NCI-H774 (cell line): ENCODE data around the gene PEX3.
"Not testable (repeated sequence)": the region's sequence is repeated elsewhere in the genome, so short reads cannot be mapped to it uniquely, and the experiment has no call there.

Experiments
- DNase-seq: peaks from one replicate; lab custom pipeline; 2025; lab: John Stamatoyannopoulos, UW

PEX3 gene

DNA sequence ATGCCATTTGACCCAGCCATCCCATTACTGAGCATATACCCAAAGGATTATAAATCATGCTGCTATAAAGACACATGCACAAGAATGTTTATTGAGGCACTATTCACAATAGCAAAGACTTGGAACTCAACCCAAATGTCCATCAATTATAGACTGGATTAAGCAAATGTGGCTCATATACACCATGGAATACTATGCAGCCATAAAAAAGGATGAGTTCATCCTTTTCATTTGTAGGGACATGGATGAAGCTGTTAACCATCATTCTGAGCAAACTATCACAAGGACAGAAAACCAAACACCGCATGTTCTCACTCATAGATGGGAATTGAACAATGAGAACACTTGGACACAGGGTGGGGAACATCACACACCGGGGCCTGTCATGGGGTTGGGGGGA, 2.7 kb upstream of the PEX3 start:
- DNase-seq: not testable (repeated sequence)

DNA sequence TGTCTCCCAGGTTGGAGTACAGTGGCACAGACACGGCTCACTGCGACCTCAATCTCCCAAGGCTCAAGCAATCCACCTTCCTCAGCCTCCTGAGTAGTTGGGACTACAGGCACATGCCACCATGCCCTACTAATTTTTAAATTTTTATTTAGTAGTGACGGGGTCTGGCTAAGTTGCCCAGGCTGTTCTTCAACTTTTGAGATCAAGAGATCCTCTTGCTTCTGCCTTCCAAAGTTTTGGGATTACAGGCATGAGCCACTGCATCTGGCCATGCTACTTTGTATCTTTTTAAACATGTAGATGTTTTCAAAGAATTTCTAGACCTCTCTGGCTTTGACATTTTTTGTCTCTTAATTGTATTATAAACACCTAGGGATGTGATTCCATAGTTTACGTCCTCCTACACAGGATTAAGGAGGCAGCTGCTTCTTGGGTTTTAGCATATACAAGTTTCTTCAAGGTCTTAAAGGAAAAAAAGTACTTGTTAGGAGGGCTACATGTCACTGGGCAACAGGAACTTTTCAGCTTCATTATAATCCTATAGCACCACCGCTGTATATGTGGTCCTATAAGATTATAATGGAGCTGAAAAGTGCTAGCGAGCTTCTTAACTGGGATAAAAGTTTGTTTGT, 1.4 kb upstream of the PEX3 start:
- DNase-seq: no peak

DNA sequence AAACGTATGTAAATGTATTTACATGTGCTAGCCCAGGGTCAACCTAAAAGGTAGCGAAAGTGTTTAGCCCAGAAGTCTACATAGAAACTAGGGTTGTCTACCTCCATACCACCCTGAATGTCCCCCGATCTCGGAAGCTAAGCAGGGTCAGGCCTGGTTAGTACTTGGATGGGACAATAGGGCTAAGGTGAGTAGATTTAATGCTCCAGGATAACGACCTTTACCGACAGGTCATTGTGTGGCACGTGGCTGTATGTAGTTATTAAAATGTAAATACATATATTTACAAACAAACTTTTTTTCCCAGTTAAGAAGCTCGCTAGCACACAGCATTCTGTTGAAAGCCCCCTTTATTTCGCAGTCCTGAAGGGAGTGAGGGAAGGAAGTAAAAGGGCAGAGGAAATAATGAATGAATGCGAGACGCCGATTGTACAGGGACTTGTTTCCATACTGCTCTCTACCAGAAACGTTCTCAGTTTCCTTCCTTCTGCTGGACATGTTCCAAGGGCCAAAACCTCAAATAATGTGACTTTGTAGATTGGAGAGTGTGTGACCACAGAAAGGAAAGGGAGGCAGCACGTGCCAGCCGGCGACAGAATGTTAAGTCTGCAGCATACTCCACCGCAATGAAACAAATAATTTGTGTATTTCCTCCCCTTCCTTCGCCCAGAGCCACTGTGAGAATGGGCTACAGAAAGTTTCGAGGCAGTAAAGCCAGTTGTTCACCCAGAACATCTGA, 722 bp upstream of the PEX3 start:
- peak; percentile 5 for DNase-seq

DNA sequence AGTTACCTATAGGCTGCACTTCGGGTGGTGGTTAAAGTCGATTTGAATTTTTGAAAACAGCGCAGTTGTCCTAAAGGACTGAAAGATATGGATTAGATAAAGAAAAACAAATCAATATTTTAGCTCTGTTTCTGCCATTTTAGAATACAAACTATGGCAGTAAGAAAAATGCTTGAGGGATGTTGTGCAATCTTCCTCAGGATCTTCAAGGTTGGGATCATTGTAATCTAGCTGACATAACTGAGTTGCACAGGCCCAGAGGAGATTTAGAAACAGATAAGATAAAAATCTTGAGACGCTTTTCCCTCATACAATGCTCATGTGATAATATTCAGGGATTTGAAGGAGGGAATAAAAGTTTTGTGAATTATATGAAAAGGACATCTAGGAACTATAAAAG, 926 bp downstream of the PEX3 start:
- DNase-seq: no peak

DNA sequence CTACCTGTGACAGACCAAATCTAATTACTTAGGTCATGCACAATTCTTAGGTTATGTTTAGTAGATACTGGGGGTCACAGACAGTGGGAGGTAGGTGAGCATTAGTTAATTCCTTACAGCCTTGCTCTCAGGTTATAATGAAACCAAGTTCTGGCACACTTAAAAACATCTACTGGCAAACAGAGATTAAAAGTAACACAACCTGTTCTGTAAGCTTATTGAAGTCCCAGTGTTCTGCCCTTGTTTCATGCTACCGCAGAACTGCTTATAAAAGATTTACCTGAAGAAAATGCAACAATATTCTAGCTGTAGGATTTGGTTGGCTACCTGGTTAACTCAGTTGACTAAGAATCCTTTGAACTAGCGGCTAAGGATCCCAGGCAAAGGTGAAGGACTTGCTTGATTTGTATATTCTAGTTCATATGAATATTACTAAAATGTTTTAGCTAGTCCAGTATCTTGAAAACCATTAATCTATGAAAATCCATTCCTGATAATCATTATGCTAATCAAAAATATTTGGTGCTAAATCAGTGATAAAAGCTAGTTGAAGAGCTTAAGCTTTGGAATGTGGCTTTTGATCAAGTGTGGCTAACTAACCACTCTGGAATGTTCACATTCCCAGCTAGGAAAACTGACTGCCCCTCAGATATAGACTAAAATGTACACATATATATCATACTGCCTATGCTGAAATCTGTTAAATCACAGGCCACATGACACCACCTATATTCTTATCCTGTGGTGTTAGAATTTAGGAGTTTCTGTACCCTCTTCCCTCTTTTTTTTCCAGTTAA, 7.2 kb downstream of the PEX3 start:
- DNase-seq: no peak

DNA sequence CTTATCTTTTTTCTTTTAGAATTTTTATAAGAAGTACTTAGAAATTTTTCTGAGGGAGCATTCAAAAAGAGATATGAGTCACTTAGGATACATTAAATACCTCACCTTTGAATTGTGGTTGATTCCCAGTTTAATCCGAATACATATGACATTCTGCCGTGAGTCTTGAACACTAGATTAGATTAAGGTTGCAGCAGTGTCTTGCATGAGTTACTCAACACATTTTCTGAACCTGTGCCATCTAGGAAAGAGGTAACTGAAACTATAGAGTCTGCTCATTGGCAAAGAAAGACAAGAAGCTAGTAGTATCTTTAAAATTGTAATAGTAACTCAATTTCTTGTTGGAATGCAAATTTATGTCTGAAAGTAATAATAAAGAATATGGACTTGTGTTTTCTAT, 14.9 kb downstream of the PEX3 start:
- DNase-seq: no peak

DNA sequence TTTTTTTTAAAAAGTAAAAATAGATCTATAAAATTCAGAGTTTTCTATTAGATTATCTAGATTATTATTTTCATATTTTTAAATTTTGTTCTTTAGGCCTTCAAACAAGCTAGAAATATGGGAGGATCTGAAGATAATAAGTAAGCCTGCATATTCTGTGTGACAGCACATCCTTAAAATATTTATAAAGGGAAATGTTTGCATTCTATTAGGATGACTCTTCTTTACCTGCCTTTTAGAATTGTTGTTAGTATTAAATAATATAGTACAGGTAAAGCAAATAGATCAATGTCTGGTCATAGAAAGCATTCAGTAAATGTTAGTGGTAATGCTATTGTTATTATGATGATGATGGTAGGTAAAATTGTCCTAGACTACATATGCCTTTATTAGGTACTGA, 17.4 kb downstream of the PEX3 start:
- DNase-seq: no peak

DNA sequence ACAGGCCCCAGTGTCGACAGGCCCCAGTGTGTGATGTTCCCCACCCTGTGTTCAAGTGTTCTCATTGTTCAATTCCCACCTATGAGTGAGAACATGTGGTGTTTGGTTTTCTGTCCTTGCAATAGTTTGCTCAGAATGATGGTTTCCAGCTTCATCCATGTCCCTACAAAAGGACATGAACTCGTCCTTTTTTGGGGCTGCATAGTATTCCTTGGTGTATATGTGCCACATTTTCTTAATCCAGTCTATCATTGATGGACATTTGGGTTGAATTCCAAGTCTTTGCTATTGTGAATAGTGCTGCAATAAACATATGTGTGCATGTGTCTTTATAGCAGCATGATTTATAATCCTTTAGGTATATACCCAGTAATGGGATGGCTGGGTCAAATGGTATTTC, 18.2 kb downstream of the PEX3 start:
- not testable (repeated sequence) for DNase-seq

DNA sequence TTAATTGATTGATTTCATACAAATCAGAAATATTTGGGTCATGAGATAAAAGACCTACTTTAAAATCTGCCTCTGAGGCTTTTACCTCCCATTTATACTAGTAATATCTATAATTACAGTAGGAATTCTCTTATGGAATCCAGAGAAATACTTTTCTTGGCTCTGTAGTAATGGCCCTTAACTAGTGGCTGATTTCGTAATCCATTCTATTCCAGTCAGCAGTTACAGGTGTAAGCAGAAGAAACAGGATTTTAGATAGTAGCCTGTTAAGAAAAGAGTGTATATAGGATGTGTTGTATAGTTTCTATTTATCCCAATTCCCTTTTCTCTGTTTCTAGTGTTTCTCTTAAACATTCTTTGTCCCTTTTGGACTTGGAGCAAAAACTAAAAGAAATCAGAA, 21.2 kb downstream of the PEX3 start:
- DNase-seq: no peak

DNA sequence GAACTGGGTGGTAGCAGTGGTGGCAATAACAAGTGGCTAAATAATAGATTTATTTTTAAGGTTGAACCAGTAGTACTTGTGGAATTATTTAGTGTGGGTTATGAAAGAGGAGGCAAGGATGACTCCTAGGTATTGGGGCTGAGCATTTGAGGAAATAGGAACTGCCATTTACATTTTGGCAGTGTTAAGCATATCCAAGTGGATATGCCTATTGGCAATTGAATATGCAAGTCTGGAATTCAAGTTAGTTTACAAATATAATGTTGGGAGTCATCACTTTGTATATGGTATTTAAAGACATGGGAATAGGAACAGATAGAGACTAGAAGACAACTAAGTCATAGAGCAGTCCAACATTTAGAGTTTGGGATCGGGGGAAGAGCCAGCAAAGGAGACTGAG, 25.9 kb downstream of the PEX3 start:
- DNase-seq: no peak

DNA sequence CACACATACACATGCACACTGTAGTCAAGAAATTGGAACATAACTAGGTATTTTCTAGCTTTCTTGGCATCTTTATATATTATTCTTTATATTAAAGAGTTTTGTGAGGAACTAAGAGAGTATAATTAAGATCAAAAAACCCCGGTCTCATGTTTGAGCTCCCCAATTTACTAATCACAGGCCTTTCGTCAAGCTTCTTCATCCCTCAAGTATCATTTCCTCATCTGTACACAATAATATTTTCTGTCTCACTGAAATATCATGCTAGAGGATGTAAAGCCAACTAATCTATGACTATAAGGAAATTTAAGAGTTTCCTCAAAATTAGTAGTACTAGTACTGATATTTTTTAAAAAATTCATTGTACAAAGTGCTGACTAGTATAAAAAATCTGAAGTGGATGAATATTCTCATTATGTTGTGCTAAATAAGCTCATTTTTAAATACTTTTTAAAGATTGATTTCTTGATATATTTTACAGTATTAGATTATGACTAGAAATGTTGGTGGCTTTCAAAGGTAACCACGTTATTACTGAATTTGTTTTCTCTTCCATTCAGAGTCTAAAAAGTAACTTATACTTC, 28.0 kb downstream of the PEX3 start:
- DNase-seq: no peak

DNA sequence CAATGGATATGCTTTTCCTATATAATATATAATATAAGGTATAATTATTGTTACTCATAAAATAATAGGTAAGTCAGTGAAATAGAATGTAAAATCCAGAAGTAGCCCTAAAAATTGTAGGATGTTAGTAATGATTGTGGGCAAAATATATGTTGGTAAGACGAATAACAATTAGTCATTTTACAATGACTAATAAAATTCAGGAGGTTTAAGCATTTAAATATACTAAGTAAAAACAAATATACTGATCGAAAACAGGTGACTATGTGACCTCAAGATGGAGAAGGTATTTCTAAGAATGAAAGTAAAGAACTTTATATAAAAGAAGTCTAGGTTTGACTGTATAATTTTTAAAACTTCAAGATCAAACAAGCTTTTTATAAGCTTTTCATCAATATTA, 32.0 kb downstream of the PEX3 start:
- DNase-seq: no peak

DNA sequence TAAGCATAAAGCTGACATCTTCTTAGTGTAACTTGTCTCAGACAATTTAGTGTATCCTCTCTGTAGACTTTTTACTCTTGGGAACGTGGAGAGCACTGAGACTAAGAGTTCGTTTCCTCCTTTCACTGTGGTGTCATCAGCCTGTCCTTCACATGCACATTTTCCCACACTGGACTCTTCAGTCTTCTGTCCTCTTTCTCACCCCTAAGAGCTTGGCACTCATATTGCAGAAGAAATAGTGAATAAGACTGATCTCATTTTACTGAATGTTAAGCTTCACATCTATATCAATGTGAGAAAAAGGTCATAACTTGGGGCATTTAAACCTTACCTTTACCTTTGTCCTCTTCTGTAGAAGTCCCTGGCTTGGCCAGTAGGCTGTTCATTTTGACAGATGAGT, 35.4 kb downstream of the PEX3 start:
- DNase-seq: no peak

DNA sequence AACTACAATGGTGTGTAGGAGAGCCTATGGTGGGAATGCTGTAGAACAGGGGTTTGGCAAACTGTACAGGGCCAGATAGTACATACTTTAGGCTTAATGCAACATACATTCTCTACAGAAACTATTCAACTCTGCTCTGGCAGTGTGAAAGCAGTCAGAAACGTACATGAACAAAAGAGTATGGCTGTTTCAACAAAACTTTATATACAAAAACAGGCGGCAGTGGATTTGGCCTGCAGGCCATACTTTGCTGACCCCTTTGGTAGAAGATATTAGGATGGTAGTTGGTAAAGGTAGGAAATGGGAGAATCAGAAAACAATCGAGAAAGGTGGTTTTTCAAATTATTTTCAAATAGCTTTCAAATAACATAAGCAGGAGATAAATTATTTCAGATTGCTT, 36.1 kb downstream of the PEX3 start:
- no peak for DNase-seq

DNA sequence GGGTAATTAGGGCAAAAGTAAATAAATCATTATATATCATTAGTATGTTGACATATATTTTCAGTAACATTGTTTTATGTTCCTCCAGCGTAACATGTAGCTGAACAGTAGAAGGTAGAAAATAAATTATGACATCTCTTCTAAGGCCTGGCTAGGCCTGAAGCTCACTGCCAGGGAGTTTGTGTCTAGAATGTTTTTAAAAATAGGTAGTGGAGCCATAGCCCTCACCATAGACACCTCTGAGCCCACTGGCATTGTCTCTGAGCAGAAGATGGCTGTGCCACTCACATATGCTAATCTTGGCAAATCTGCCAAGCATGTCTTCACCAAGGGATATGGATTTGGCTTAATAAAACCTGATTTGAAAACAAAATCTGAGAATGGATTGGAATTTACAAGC, 39.6 kb downstream of the PEX3 start:
- no peak for DNase-seq

DNA sequence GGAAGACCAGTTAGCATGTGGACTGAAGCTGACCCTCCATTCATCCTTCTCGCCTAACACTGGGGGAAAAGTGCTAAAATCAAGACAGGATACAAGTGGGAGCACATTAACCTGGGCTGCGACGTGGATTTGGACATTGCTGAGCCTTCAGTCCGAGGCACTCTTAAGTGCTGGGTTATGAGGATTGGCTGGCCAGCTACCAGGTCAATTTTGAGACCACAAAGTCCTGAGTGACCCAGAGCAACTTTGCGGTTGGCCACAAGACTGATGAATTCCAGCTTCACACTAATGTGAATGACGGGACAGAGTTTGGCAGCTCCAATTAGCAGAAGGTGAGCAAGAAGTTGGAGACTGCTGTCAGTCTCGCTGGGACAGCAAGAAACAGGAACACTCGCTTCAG, 40.2 kb downstream of the PEX3 start:
- DNase-seq: no peak

DNA sequence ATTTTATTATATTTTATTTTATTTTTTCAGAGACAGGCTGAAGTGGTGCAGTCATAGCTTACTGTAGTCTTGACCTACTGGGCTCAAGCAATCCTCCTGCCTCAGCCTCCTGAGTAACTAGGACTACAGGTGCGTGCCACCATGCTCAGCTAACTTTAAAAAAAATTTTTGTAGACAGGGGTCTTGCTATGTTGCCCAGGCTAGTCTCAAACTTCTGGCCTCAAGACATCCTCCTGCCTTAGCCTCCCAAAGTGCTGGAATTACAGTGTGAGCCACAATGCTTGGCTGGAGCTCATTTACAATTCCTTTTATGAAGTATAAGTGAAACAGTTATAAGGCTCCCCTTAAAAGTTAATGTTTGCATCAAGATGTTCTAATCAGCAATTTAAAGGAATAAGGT, 46.4 kb downstream of the PEX3 start:
- no peak for DNase-seq

DNA sequence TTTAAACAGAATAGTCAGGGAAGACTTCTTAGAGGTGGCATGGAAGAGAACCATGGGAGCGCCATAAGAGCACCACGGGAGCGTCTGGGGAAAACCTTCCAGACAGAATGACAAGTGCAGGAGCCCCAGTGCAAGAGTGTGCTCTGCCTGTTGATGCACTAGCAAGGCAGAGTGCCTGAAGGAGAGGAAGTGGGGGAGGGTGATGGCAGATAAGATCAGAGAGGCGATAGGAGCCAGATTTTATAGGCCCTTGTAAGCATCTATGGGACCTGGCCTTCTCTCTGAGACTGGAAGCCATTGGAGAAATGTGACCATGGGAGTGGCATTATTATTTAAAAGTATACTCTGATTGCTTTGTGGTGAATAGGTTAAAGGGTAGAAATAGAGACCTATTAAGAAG, 47.8 kb downstream of the PEX3 start:
- DNase-seq: no peak

DNA sequence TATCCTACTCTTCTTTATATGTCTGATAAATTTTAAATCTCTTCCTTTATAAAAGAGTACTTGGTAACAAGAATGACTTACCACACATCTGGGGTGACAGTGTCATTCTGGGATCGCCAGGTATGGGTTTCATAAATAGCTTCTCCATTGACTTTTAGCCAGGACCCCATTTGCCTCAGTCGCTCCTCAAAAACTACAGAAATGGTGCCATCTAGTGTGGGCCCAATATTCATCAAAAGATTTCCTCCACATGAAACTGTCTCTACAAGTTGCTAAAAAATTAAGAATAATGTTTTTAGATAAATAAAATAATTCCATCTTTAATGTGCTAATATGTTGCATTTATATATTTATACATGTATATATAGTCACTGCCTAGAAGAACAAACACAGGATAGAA, 51.2 kb downstream of the PEX3 start:
- no peak for DNase-seq

DNA sequence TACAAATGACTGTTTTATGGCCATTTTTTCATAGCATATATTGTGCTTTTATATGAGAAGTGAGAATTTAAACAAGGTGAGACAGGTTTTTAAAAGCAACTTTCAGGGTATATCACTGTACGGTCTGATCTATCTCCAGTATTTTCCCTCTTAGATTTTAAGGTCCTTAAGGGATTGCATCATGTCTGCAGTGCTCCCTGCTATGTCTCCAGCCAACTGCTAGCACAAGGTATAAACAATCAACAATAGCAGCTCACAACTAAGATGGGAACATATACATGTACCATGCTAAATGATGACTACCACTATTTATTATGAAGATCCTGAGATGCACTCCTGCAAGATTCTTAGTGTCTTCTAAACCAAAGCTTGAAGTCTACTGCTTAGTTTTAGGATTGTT, 53.8 kb downstream of the PEX3 start:
- no peak for DNase-seq

DNA sequence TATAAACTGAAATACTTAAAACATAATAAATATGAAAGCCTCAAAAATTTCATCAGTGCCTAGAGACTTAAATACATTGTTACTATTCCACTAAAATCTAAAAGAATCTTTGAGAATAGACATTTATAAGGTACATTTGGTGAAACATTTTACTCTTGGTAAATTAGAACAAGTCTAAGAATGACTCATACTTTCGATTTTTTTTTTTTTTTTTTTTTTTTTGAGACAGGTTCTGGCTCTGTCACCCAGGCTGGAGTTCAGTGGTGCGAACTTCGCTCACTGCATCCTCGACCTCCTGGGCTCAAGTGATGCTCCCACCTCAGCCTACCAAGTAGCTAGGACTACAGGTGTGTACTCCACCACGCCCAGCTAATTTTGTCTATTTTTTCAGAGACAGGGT, 54.5 kb downstream of the PEX3 start:
- no peak for DNase-seq

DNA sequence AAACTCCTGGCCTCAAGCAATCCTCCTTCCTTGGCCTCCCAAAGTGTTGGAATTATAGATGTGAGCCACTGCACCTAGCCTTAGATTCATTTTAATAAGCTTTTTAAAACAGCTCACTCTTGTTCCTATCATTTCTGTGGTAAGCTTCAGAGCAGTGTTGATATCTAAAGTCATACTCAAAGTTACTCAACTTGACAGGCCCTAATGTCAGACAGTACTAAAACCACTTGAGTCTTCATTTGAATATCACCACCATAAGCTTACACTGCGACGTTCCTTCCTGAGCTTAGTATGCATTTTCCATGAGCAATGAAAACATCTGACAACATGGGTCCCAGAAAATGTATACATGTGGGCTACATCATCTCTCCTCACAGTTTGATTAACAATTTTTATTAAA, 54.9 kb downstream of the PEX3 start:
- DNase-seq: no peak

DNA sequence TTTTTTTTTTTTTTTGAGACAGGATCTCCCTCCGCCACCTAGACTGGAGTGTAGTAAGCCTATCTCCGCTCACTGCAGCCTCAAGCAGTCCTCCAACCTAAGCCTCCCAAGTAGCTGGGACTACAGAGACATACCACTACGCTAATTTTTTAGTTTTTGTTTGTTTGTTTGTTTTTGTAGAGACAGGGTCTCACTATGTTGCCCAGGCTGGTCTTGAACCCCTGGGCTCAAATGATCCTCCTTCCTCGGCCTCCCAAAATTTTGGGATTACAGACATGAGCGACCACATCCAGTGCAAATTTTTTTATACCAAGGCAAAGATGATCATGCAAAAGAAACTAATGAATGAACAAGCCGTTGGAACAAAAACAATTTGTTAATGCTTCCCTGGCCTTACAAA, 55.6 kb downstream of the PEX3 start:
- DNase-seq: no peak
